ENCODE data around the gene CCDC57.
"Not testable (repeated sequence)": the region's sequence is repeated elsewhere in the genome, so short reads cannot be mapped to it uniquely, and the experiment has no call there.

CCDC57 gene

GRCh38 chr17:82152556-82153294 is 59.9 kb downstream of the CCDC57 start:
- no peak for DNase-seq (ENCODE audit: low read depth in 2 of 2)

GRCh38 chr17:82152114-82152513 is 60.5 kb downstream of the CCDC57 start:
- DNase-seq (ENCODE audit: low read depth in 2 of 2): no peak

GRCh38 chr17:82151106-82151957 is 61.3 kb downstream of the CCDC57 start:
- no peak for DNase-seq (ENCODE audit: low read depth in 2 of 2)

GRCh38 chr17:82149401-82150099 is 63.1 kb downstream of the CCDC57 start:
- no peak for DNase-seq (ENCODE audit: low read depth in 2 of 2)

- DNase-seq (ENCODE audit: low read depth in 2 of 2): no peak
Observed at GRCh38 chr17:82148997-82149396, 63.6 kb downstream of the CCDC57 start.

GRCh38 chr17:82148011-82148410 is 64.6 kb downstream of the CCDC57 start:
- DNase-seq (ENCODE audit: low read depth in 2 of 2): no peak

GRCh38 chr17:82146663-82147654 is 65.7 kb downstream of the CCDC57 start:
- DNase-seq (ENCODE audit: low read depth in 2 of 2): no peak

GRCh38 chr17:82145550-82146155 is 67.0 kb downstream of the CCDC57 start:
- DNase-seq (ENCODE audit: low read depth in 2 of 2): no peak

- DNase-seq (ENCODE audit: low read depth in 2 of 2): no peak
Observed at GRCh38 chr17:82143333-82143732, 69.3 kb downstream of the CCDC57 start.

- not testable (repeated sequence) for DNase-seq (ENCODE audit: low read depth in 2 of 2)
Observed at GRCh38 chr17:82139961-82140360, 72.7 kb downstream of the CCDC57 start.

- no peak for DNase-seq (ENCODE audit: low read depth in 2 of 2)
Observed at GRCh38 chr17:82138511-82138992, 74.1 kb downstream of the CCDC57 start.

GRCh38 chr17:82134101-82134500 is 78.5 kb downstream of the CCDC57 start:
- no peak for DNase-seq (ENCODE audit: low read depth in 2 of 2)

GRCh38 chr17:82133166-82133953 is 79.3 kb downstream of the CCDC57 start:
- not testable (repeated sequence) for DNase-seq (ENCODE audit: low read depth in 2 of 2)

GRCh38 chr17:82129095-82129494 is 83.5 kb downstream of the CCDC57 start:
- DNase-seq (ENCODE audit: low read depth in 2 of 2): no peak

GRCh38 chr17:82128287-82128686 is 84.4 kb downstream of the CCDC57 start:
- DNase-seq (ENCODE audit: low read depth in 2 of 2): no peak

- no peak for DNase-seq (ENCODE audit: low read depth in 2 of 2)
Observed at GRCh38 chr17:82127704-82128103, 84.9 kb downstream of the CCDC57 start.

- DNase-seq (ENCODE audit: low read depth in 2 of 2): no peak
Observed at GRCh38 chr17:82127315-82127595, 85.4 kb downstream of the CCDC57 start.

- DNase-seq (ENCODE audit: low read depth in 2 of 2): peak in 1 of 2 donors; percentile 66
Observed at GRCh38 chr17:82126556-82127314, 85.9 kb downstream of the CCDC57 start.

GRCh38 chr17:82124101-82124500 is 88.5 kb downstream of the CCDC57 start:
- DNase-seq (ENCODE audit: low read depth in 2 of 2): no peak

Data from stimulated activated CD4-positive, alpha-beta T cell treated with anti-CD3 and anti-CD28 coated beads, Interleukin-1b, Interleukin-23, amount 100 ng/mL, for 1 hour (primary cell).